ENCODE results near the gene TGFB1. TPM values are rescaled to one million over a fixed set of nuclear protein-coding genes. Genes with fewer than 3 reads are reported as not detected.
A peak's percentile ranks its signal among the peaks of the same experiment; 100 is the strongest.

Gene TGFB1
- total RNA-seq, 1 donor from 2014 or later, result 195 TPM

GRCh38 chr19:41308450-41309179, 45.1 kb downstream of the TGFB1 start:
- Mint-ChIP-seq H3K4me1 (ENCODE audit: low read depth) (peaks cover 43% of the 10 kb centered on the region), H3K9me3 (ENCODE audit: low read depth) (no peaks in the 10 kb centered on the region), H3K27ac (ENCODE audit: unreplicated experiment) (peak overlapping the region; percentile 100), H3K4me3 (ENCODE audit: unreplicated experiment) (peak overlapping the region; percentile 94), H3K36me3 (ENCODE audit: low read depth) (peaks cover 24% of the 10 kb centered on the region), H3K27me3 (ENCODE audit: low read depth) (no peaks in the 10 kb centered on the region)
- peak; percentile 93 for DNase-seq (ENCODE audit: low spot score)
- peak; percentile 96 for TF ChIP-seq CTCF (IDR thresholded peaks at IDR 0.05)

GRCh38 chr19:41307954-41308449, 45.7 kb downstream of the TGFB1 start:
- H3K36me3 Mint-ChIP-seq (ENCODE audit: low read depth), result peaks cover 22% of the 10 kb centered on the region
- no peak for TF ChIP-seq CTCF (IDR thresholded peaks at IDR 0.05)
- H3K27me3 Mint-ChIP-seq (ENCODE audit: low read depth), result no peaks in the 10 kb centered on the region
- H3K4me3 Mint-ChIP-seq (ENCODE audit: unreplicated experiment), result peak overlapping the region; percentile 27
- H3K9me3 Mint-ChIP-seq (ENCODE audit: low read depth), result no peaks in the 10 kb centered on the region
- peak overlapping the region; percentile 94 for H3K27ac Mint-ChIP-seq (ENCODE audit: unreplicated experiment)
- H3K4me1 Mint-ChIP-seq (ENCODE audit: low read depth), result peaks cover 36% of the 10 kb centered on the region
- peak; percentile 59 for DNase-seq (ENCODE audit: low spot score)

DNA sequence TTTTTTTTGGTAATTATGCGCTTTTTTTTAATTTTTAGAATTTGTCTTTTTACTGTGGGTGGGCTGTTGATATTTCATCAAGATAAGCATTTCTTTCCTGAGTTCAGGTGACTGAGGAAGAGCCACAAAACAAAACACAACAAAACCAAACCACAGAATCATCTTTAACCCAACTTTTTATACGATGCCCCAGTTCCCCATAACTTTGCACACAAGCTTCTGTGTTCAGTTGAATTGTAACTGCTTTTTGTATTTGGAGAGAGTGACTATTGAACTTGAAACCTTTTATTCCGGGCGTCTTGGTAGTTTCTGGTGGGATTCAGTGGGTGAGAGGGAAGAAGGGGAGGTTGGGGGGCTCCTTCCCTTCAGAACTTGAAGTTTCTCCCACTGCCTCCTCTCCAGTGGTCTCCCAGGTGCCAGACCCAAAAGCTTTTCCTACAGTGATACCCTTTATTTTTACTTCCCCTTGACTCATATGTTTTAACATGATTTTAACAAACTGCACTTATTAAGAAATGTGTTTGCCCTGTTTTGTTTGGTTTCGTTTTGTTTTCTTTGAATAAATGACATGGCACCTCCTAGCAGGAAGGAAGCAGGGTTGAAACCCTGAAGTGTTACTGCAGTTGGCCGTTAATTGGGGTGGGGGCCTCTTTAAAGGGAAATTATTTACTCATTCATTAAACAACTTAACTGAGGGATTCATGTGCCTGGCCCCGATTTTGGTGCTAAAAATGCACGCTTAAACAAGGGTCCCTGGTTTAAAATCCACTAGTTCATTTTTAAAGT, 46.4 kb downstream of the TGFB1 start:
- no peak for TF ChIP-seq CTCF (IDR thresholded peaks at IDR 0.05)
- Mint-ChIP-seq H3K4me3 (ENCODE audit: unreplicated experiment) (no peak overlapping the region), H3K27ac (ENCODE audit: unreplicated experiment) (peak overlapping the region; percentile 94)

DNA sequence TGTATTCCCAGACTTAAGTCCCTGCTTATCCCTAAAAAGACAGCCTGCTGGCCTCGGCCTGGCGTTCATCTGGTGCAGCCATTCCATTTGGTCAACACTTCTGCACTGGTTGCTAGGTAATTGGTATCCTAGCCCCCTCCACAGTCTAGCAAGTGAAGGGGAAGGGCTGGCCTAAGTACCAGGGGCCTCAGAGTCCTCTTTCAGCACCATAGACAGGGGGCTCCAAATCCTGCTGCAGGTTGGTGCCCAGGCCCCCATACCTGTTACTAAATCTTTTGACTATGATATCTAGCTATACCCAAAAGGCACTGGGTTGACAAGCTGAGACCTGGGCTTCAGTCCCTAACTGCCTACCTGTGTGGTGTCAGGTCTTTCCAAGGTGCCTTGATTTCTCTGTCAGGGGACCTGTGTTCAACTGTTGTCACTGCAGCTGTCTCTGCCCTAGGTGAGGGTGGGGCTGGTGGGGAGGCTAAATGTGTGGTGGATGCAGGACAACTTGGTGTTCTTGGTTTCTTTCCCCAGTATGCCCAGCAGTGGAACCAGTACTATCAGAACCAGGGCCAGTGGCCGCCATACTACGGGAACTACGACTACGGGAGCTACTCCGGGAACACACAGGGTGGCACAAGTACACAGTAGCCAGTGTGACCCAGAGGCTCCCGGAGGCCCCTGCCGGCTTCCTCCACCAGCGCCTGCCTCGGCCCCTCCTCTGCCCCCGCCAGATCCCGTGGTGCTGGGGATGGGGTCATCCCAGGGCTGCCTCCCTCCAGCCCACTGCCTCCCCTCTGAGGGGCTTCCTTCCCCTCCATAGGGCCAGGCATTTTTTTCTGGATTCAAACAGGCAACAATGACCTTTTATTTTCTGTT, 47.6 kb downstream of the TGFB1 start:
- Mint-ChIP-seq H3K27ac (ENCODE audit: unreplicated experiment) (peak overlapping the region; percentile 94), H3K36me3 (ENCODE audit: low read depth) (peaks cover 31% of the 10 kb centered on the region), H3K4me3 (ENCODE audit: unreplicated experiment) (no peak overlapping the region), H3K4me1 (ENCODE audit: low read depth) (peaks cover 20% of the 10 kb centered on the region), H3K27me3 (ENCODE audit: low read depth) (no peaks in the 10 kb centered on the region), H3K9me3 (ENCODE audit: low read depth) (no peaks in the 10 kb centered on the region)
- no peak for TF ChIP-seq CTCF (IDR thresholded peaks at IDR 0.05)
- DNase-seq (ENCODE audit: low spot score), result peak; percentile 83

More for the DNA sequence above, 46.4 kb downstream of the TGFB1 start:
- Mint-ChIP-seq H3K9me3 (ENCODE audit: low read depth) (no peaks in the 10 kb centered on the region), H3K27me3 (ENCODE audit: low read depth) (no peaks in the 10 kb centered on the region), H3K36me3 (ENCODE audit: low read depth) (peaks cover 25% of the 10 kb centered on the region), H3K4me1 (ENCODE audit: low read depth) (peaks cover 31% of the 10 kb centered on the region)
- no peak for DNase-seq (ENCODE audit: low spot score)
